ENCODE data around the gene DMWD. TPM values are rescaled to one million over a fixed set of nuclear protein-coding genes. Genes with fewer than 3 reads are reported as not detected.

DMWD gene
- total RNA-seq, 1 experiment from 2014 or later, result 86.7 TPM

DNA sequence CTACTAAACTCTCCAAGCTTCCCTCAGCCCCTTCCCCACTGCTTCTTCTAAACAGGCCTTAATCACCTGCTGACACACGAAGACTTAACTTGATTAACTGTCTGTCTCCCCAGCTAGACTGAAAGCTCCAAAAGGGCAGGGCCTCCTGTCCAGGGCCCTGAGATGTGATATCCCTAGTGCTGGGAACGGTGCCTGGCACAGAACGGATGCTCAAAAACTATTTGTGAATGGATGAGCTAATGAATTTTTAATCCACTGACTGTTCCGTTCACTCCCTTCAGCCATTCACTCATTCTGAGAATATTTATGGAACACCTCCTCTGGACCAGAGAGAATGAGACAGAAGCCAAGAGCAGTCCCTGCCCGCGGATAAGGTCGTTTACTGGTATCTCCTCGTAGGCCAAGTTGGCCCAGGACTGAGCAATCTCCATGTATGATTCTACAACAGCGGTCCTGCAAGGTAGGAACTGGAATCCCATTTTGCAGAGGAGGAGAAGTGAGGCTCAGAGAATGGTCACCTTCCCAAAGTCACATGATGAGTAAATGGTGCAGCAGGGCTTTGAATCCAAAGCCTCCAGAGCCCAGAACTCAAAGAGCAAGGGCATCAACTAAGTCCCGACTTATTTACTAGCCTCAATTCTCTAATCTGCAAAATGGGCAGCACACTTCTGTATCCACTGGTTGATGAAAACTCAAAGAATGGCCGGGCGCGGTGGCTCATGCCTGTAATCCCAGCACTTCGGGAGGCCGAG, 3.4 kb downstream of the DMWD start:
- CTCF ChIA-PET, result interaction anchor here (0.5 to 0.6 kb wide), 2 partner anchors 28 to 58 kb away, joined by 3 read pairs; no protein-coding TSS in a partner anchor
- BruUV-seq (replicated peaks), result no TSS peak
- no peak for DNase-seq (ENCODE audit: low spot score)
- H3K4me1 ChIP-seq (ENCODE audit: insufficient read depth, low read length, poor library complexity, severe bottlenecking), result peaks cover 6% of the 10 kb centered on the region
- TF ChIP-seq EZH2 (IDR thresholded peaks at IDR 0.05; ENCODE audit: borderline replicate concordance, low read depth, low read length, poor library complexity, severe bottlenecking), result no peak
- TF ChIP-seq, protein P1, sequence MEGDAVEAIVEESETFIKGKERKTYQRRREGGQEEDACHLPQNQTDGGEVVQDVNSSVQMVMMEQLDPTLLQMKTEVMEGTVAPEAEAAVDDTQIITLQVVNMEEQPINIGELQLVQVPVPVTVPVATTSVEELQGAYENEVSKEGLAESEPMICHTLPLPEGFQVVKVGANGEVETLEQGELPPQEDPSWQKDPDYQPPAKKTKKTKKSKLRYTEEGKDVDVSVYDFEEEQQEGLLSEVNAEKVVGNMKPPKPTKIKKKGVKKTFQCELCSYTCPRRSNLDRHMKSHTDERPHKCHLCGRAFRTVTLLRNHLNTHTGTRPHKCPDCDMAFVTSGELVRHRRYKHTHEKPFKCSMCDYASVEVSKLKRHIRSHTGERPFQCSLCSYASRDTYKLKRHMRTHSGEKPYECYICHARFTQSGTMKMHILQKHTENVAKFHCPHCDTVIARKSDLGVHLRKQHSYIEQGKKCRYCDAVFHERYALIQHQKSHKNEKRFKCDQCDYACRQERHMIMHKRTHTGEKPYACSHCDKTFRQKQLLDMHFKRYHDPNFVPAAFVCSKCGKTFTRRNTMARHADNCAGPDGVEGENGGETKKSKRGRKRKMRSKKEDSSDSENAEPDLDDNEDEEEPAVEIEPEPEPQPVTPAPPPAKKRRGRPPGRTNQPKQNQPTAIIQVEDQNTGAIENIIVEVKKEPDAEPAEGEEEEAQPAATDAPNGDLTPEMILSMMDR (conservative IDR thresholded peaks at IDR 0.05; ENCODE audit: low read depth, low read length), result no peak
- POLR2A ChIA-PET (ENCODE audit: low non-redundant PET), result no interaction called here
- H3K9me3 ChIP-seq (ENCODE audit: low read depth, low read length, poor library complexity, severe bottlenecking), result no peaks in the 10 kb centered on the region
- intact Hi-C loops (cut with micrococcal nuclease; ENCODE audit: unreplicated experiment), result no loop called here
- H3K4me3 ChIP-seq (ENCODE audit: low read depth, low read length, poor library complexity, severe bottlenecking), result no peak overlapping the region
- H3K27ac ChIP-seq (ENCODE audit: low read depth, low read length, poor library complexity, severe bottlenecking), result no peak overlapping the region
- peaks cover 50% of the 10 kb centered on the region for H3K36me3 ChIP-seq (ENCODE audit: insufficient read depth, low read length, poor library complexity, severe bottlenecking)
- no peaks in the 10 kb centered on the region for H3K27me3 ChIP-seq (replicated peaks; ENCODE audit: insufficient read depth, low read depth, low read length, poor library complexity)

DNA sequence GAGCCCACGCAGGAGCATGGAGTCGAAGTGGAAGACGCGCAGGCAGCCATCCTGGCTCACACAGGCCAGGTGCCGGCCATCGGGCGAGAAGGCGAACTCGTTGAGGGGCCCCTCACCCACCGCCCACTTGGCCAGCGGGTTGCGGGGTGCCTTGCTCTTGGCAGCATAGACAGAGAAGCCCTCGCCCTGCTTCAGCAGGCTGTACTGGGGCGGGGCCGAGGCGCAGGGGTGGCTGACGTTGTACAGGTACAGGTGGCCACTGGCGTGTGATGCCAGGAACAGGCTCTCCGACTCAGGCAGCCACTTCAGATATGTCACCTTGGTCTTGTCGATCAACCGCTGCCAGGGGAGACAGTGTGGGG, 6.1 kb downstream of the DMWD start:
- POLR2A ChIA-PET (ENCODE audit: low non-redundant PET), result interaction anchor here (0.6 kb wide), 1 partner anchor 13 kb away, joined by 5 read pairs; no protein-coding TSS in a partner anchor

DNA sequence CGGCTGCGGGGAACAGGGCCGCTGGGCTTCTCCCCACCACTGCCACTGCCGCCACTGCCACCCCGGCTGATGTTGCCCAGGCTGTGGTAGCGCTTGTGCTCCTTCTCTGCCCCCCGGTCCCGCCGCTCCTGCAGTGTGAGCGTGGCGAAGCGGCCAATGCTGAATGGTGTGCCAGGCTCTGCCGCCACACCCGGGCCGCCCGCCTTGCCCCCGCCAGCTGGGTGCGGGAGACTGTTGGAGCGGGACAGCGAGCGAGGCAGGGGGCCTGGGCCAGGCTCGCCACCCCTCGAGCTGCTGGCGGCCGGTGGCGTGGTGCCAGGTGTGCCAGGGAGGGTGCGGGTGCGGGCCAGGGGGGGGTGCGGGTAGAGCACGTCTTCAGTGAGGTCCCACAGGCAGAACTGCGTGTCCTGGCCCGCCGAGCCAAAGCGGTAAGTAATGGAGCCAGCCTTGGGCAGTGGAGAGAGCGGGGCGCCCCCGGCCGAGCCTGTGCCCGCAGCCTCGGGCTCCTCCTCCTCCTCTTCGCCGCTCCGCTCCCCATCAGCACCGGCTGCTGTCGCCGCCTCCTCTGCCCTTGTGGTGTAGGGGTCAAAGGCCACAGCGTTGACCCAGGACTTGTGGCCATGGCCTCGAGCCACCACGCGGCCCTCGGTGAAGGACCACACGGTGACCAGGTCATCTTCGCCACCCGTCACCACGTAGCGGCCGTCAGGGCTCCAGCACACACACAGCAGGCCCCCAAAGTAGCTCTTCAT, 6.7 kb downstream of the DMWD start:
- no peaks in the 10 kb centered on the region for H3K27me3 ChIP-seq (replicated peaks; ENCODE audit: insufficient read depth, low read depth, low read length, poor library complexity)
- BruUV-seq (replicated peaks), result no TSS peak
- no peak overlapping the region for H3K27ac ChIP-seq (ENCODE audit: low read depth, low read length, poor library complexity, severe bottlenecking)
- H3K4me1 ChIP-seq (ENCODE audit: insufficient read depth, low read length, poor library complexity, severe bottlenecking), result no peaks in the 10 kb centered on the region
- H3K36me3 ChIP-seq (ENCODE audit: insufficient read depth, low read length, poor library complexity, severe bottlenecking), result peaks cover 47% of the 10 kb centered on the region
- no peaks in the 10 kb centered on the region for H3K9me3 ChIP-seq (ENCODE audit: low read depth, low read length, poor library complexity, severe bottlenecking)
- H3K4me3 ChIP-seq (ENCODE audit: low read depth, low read length, poor library complexity, severe bottlenecking), result no peak overlapping the region
- CTCF ChIA-PET, result no interaction called here
- TF ChIP-seq, protein P1 (conservative IDR thresholded peaks at IDR 0.05; ENCODE audit: low read depth, low read length), result no peak
- TF ChIP-seq EZH2 (IDR thresholded peaks at IDR 0.05; ENCODE audit: borderline replicate concordance, low read depth, low read length, poor library complexity, severe bottlenecking), result no peak
- POLR2A ChIA-PET (ENCODE audit: low non-redundant PET), result no interaction called here
- no peak for DNase-seq (ENCODE audit: low spot score)
- intact Hi-C loops (cut with micrococcal nuclease; ENCODE audit: unreplicated experiment), result no loop called here

More for the DNA sequence above, 6.1 kb downstream of the DMWD start:
- H3K27ac ChIP-seq (ENCODE audit: low read depth, low read length, poor library complexity, severe bottlenecking), result no peak overlapping the region
- TF ChIP-seq EZH2 (IDR thresholded peaks at IDR 0.05; ENCODE audit: borderline replicate concordance, low read depth, low read length, poor library complexity, severe bottlenecking), result no peak
- H3K36me3 ChIP-seq (ENCODE audit: insufficient read depth, low read length, poor library complexity, severe bottlenecking), result peaks cover 50% of the 10 kb centered on the region
- H3K27me3 ChIP-seq (replicated peaks; ENCODE audit: insufficient read depth, low read depth, low read length, poor library complexity), result no peaks in the 10 kb centered on the region
- BruUV-seq (replicated peaks), result no TSS peak
- no peaks in the 10 kb centered on the region for H3K4me1 ChIP-seq (ENCODE audit: insufficient read depth, low read length, poor library complexity, severe bottlenecking)
- CTCF ChIA-PET, result no interaction called here
- intact Hi-C loops (cut with micrococcal nuclease; ENCODE audit: unreplicated experiment), result no loop called here
- H3K9me3 ChIP-seq (ENCODE audit: low read depth, low read length, poor library complexity, severe bottlenecking), result no peaks in the 10 kb centered on the region
- no peak for DNase-seq (ENCODE audit: low spot score)
- no peak overlapping the region for H3K4me3 ChIP-seq (ENCODE audit: low read depth, low read length, poor library complexity, severe bottlenecking)

Measured in A673 (cell line).